ENCODE measurements around the gene GALC. TPM values are rescaled to one million over a fixed set of nuclear protein-coding genes. Genes with fewer than 3 reads are reported as not detected.

The GALC gene
- total and polyA plus RNA-seq, 9 of the 15 experiments (the other 6 are each of a cell fraction or from before 2014, with no cell fraction given): 1.6 to 15.0 (median 7.3) TPM

DNA sequence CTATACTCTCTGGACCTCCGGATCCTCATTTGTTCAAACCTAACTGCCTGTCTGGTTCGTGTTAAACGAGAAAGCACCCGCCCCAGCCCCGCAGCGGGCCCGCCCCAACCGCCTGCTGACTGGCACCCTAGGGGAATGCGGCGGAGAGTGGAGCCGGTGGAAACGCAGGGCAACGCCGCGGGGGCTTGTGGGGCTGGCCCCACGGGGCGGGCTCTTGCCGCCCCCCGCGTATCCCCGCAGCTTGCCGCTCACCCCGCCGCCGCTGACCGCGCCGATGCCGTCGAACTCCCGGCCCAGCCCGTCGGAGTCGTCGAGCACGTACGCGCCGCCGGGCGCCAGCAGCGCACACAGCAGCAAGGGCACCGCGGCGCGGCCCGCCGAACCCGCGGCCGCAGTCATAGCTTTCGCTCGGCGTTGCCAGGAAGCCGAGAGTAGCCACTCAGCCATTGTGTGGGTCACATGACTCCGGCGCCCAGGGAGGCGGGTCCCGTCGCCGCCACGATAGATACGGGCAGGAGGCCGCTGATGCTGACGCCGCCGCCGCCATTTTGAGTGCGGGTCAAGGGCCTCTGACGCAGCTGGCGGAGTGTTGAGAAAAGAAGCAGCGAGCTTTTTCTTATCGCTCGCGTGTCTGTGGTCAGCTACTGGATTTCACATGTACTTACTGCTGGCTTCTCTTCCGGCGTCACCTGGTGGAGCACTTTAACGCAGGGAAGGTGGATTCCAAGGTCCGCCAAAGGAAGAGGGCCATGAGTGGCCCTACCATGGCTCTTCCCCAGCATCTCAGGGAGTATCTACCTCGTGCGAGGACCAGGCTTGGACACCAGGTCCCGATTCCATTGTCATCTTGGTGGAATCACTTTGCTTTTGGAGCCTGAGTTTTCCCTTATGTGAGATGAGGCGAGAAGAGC lies at the start of gene GALC (continued):
- TF ChIP-seq EP400 (IDR thresholded peaks at IDR 0.05) (peak; percentile 69), FOSL1 (tag; conservative IDR thresholded peaks at IDR 0.05) (0 out of 2 replicates have a peak, but pooled peaks have one; percentile 12), ZNF830 (CRISPR knock-in tag; IDR thresholded peaks at IDR 0.05) (no peak), BHLHE40 (IDR thresholded peaks at IDR 0.05; ENCODE audit: low read length) (peak; percentile 76), YY1 (IDR thresholded peaks at IDR 0.05; ENCODE audit: borderline replicate concordance in 1 of 3, control insufficient read depth in 1 of 3, extremely low read depth in 1 of 3, insufficient read depth in 3 of 3, insufficient read length in 1 of 3, insufficient replicate concordance in 2 of 3, low read depth in 1 of 3, low read length in 2 of 3) (peak; percentile 93 to 100 (median 99)), RCOR1 (IDR thresholded peaks at IDR 0.05; ENCODE audit: borderline replicate concordance in 1 of 2, low read depth in 2 of 2, low read length in 2 of 2) (peak in 1 of 2 experiments; percentile 67; a peak in 2 of 4 replicates), MXI1 (IDR thresholded peaks at IDR 0.05; ENCODE audit: low read depth, low read length) (peak; percentile 41; the same call in 1 of the 2 replicates), CCNT2 (IDR thresholded peaks at IDR 0.05; ENCODE audit: borderline replicate concordance, extremely low read depth, insufficient read length, low read depth, low read length) (peak; percentile 46), CBX3 (IDR thresholded peaks at IDR 0.05; ENCODE audit: borderline replicate concordance in 1 of 2, low read length in 2 of 2) (0 out of 3 replicates have a peak, but pooled peaks of 1 of the 2 experiments have one; percentile 31), ZNF232 (CRISPR knock-in tag; IDR thresholded peaks at IDR 0.05) (0 out of 2 replicates have a peak, but pooled peaks have one; percentile 49), KDM5B (IDR thresholded peaks at IDR 0.05; ENCODE audit: insufficient replicate concordance, low read depth, low read length) (peak; percentile 52), LCOR (CRISPR knock-in tag; IDR thresholded peaks at IDR 0.05) (0 out of 2 replicates have a peak, but pooled peaks have one; percentile 9), HNRNPLL (IDR thresholded peaks at IDR 0.05; ENCODE audit: low read depth, low read length, poor library complexity, severe bottlenecking) (peak; percentile 89), MED1 (CRISPR knock-in tag; IDR thresholded peaks at IDR 0.05; ENCODE audit: borderline replicate concordance) (no peak), NFRKB (IDR thresholded peaks at IDR 0.05; ENCODE audit: low read depth) (peak; percentile 80), RNF2 (IDR thresholded peaks at IDR 0.05) (0 out of 2 replicates have a peak, but pooled peaks have one; percentile 22), DIDO1 (tag; IDR thresholded peaks at IDR 0.05; ENCODE audit: low read depth) (peak; percentile 63; the same call in 1 of the 2 replicates), NFIC (IDR thresholded peaks at IDR 0.05) (peak; percentile 56)
- TF ChIP-seq, protein P1, sequence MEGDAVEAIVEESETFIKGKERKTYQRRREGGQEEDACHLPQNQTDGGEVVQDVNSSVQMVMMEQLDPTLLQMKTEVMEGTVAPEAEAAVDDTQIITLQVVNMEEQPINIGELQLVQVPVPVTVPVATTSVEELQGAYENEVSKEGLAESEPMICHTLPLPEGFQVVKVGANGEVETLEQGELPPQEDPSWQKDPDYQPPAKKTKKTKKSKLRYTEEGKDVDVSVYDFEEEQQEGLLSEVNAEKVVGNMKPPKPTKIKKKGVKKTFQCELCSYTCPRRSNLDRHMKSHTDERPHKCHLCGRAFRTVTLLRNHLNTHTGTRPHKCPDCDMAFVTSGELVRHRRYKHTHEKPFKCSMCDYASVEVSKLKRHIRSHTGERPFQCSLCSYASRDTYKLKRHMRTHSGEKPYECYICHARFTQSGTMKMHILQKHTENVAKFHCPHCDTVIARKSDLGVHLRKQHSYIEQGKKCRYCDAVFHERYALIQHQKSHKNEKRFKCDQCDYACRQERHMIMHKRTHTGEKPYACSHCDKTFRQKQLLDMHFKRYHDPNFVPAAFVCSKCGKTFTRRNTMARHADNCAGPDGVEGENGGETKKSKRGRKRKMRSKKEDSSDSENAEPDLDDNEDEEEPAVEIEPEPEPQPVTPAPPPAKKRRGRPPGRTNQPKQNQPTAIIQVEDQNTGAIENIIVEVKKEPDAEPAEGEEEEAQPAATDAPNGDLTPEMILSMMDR (IDR thresholded peaks at IDR 0.05 in 2 of 3, conservative IDR thresholded peaks at IDR 0.05 in 1 of 3; ENCODE audit: insufficient read depth in 2 of 3, low read depth in 1 of 3, low read length in 3 of 3): peak in 1 of 3 experiments; percentile 16; a peak in 1 of 6 replicates
- TF ChIP-seq, protein P2, sequence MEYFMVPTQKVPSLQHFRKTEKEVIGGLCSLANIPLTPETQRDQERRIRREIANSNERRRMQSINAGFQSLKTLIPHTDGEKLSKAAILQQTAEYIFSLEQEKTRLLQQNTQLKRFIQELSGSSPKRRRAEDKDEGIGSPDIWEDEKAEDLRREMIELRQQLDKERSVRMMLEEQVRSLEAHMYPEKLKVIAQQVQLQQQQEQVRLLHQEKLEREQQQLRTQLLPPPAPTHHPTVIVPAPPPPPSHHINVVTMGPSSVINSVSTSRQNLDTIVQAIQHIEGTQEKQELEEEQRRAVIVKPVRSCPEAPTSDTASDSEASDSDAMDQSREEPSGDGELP (CRISPR knock-in tag; IDR thresholded peaks at IDR 0.05; ENCODE audit: borderline replicate concordance): peak; percentile 89
- TF ChIP-seq, protein P3, sequence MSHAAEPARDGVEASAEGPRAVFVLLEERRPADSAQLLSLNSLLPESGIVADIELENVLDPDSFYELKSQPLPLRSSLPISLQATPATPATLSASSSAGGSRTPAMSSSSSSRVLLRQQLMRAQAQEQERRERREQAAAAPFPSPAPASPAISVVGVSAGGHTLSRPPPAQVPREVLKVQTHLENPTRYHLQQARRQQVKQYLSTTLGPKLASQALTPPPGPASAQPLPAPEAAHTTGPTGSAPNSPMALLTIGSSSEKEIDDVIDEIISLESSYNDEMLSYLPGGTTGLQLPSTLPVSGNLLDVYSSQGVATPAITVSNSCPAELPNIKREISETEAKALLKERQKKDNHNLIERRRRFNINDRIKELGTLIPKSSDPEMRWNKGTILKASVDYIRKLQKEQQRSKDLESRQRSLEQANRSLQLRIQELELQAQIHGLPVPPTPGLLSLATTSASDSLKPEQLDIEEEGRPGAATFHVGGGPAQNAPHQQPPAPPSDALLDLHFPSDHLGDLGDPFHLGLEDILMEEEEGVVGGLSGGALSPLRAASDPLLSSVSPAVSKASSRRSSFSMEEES (CRISPR knock-in tag; IDR thresholded peaks at IDR 0.05): peak; percentile 98
